ENCODE results near the gene TDRD15.
"Not testable (repeated sequence)": the region's sequence is repeated elsewhere in the genome, so short reads cannot be mapped to it uniquely, and the experiment has no call there.

The TDRD15 gene

GRCh38 chr2:21123473-21124393, at the start of gene TDRD15:
Gene TDRD15, plus strand, starts transcription at chr2:21123968. Its CDS starts 13,500 bp downstream, at chr2:21137468.
- DNase-seq (ENCODE audit: low spot score): no peak

GRCh38 chr2:21078296-21078695, 45.5 kb upstream of the TDRD15 start:
- DNase-seq (ENCODE audit: low spot score): no peak

GRCh38 chr2:21083482-21083881, 40.3 kb upstream of the TDRD15 start:
- DNase-seq (ENCODE audit: low spot score): no peak

- no peak for DNase-seq (ENCODE audit: low spot score)
These were observed 39.4 kb upstream of the TDRD15 start for GRCh38 chr2:21084401-21084800.

- no peak for DNase-seq (ENCODE audit: low spot score)
These were observed 31.4 kb upstream of the TDRD15 start for GRCh38 chr2:21092308-21092869.

- no peak for DNase-seq (ENCODE audit: low spot score)
These were observed 28.6 kb upstream of the TDRD15 start for GRCh38 chr2:21095178-21095577.

- DNase-seq (ENCODE audit: low spot score): no peak
These were observed 28.1 kb upstream of the TDRD15 start for GRCh38 chr2:21095714-21096113.

GRCh38 chr2:21096458-21096857, 27.3 kb upstream of the TDRD15 start:
- no peak for DNase-seq (ENCODE audit: low spot score)

GRCh38 chr2:21097331-21097730, 26.4 kb upstream of the TDRD15 start:
- no peak for DNase-seq (ENCODE audit: low spot score)

GRCh38 chr2:21098294-21098693, 25.5 kb upstream of the TDRD15 start:
- DNase-seq (ENCODE audit: low spot score): no peak

GRCh38 chr2:21099281-21099907, 24.4 kb upstream of the TDRD15 start:
- no peak for DNase-seq (ENCODE audit: low spot score)

GRCh38 chr2:21101514-21102155, 22.1 kb upstream of the TDRD15 start:
- DNase-seq (ENCODE audit: low spot score): not testable (repeated sequence)

- DNase-seq (ENCODE audit: low spot score): no peak
These were observed 21.4 kb upstream of the TDRD15 start for GRCh38 chr2:21102356-21102755.

GRCh38 chr2:21103274-21103891, 20.4 kb upstream of the TDRD15 start:
- no peak for DNase-seq (ENCODE audit: low spot score)

GRCh38 chr2:21104030-21104660, 19.6 kb upstream of the TDRD15 start:
- DNase-seq (ENCODE audit: low spot score): no peak

GRCh38 chr2:21111012-21111411, 12.8 kb upstream of the TDRD15 start:
- no peak for DNase-seq (ENCODE audit: low spot score)

- no peak for DNase-seq (ENCODE audit: low spot score)
These were observed 6.1 kb upstream of the TDRD15 start for GRCh38 chr2:21117688-21118087.

GRCh38 chr2:21118302-21118920, 5.4 kb upstream of the TDRD15 start:
- DNase-seq (ENCODE audit: low spot score): no peak

- DNase-seq (ENCODE audit: low spot score): no peak
These were observed 8.1 kb downstream of the TDRD15 start for GRCh38 chr2:21131861-21132260.

- no peak for DNase-seq (ENCODE audit: low spot score)
These were observed 11.8 kb downstream of the TDRD15 start for GRCh38 chr2:21135585-21135984.

GRCh38 chr2:21142149-21142548, 18.4 kb downstream of the TDRD15 start:
- DNase-seq (ENCODE audit: low spot score): no peak
